Fibroblast of skin of left biceps (primary cell): ENCODE measurements around the gene GRK6.

Source experiments
- DNase-seq, 2 experiments: peaks; one replicate each; pipeline ENCODE4 v3.0.0-alpha.2; 2013; ENCODE audit warnings: low read depth in 2 of 2

The GRK6 gene

DNA sequence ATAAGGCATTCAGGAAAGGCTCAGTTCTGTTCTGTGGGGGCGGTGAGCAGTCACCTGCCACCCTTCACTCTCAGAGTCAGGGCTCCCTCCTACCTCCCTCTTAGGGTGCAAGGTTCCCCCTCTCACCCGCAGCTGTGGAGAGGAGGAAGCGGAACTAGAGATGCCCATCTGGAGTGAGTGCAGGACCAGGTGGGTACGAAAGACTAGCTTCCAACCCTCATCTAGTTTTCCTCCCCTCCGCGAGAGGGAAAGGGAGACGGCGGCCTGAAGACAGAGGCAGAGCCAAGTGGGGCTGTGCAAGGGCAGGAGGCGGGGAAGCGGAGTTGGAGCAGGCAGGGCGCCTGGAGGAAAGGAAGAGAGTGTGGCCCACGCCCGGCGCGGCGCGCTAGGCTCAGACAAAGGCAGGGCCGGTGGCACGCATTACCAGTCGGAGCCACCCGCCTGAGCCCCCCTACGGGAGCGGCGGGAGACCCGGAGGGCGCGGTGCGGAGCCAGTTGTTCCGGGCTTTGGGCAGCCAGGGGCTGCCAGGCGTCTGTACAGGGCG is 27.4 kb downstream of the GRK6 start:
- no peak for DNase-seq

DNA sequence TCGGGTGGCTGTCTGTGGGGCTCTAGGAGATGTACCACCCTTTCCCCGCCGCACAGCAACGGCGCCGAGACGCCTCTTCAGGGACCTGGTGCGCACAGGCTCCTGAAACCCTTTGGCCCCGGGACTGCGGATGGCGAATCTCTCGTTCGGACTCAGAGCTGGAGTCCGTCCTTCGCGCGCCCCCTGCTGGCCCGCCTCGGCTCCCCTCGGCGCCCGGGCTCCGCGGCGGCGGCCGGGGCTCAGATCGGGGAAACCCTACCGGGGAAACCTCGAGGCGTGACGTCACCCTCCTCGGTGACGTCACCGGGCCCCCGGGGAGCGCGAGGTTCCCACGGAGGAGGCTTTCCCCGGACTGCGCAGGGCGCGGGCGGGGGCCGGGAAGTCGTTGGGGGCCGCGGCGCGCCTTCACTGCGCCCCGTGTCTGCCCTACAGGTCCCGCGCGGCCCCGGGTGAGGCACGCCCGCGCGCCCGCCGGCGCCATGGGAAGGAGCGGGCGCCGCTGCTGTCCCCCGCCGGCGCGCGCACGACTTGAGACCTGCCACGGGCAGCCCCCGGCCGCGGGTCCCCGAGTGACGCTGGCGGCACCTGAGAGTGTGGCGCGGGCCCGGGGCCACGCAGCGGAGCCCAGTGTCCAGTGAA is 28.0 kb downstream of the GRK6 start:
- peak; percentile 64 to 68 for DNase-seq

DNA sequence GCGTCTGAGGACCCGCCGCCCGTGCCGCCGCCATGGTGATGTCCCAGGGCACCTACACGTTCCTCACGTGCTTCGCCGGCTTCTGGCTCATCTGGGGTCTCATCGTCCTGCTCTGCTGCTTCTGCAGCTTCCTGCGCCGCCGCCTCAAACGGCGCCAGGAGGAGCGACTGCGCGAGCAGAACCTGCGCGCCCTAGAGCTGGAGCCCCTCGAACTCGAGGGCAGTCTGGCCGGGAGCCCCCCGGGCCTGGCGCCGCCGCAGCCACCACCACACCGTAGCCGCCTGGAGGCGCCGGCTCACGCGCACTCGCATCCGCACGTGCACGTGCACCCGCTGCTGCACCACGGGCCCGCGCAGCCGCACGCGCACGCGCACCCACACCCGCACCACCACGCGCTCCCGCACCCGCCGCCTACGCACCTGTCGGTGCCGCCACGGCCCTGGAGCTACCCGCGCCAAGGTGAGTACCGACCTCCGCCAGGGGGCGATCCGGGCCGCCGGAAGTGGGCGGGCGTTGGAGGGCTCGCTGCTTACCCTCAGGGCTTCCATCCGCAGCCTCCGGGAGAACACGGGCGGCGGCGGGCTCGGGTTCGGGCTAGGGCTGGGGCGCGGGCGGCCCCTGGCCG is 28.7 kb downstream of the GRK6 start:
- no peak for DNase-seq

DNA sequence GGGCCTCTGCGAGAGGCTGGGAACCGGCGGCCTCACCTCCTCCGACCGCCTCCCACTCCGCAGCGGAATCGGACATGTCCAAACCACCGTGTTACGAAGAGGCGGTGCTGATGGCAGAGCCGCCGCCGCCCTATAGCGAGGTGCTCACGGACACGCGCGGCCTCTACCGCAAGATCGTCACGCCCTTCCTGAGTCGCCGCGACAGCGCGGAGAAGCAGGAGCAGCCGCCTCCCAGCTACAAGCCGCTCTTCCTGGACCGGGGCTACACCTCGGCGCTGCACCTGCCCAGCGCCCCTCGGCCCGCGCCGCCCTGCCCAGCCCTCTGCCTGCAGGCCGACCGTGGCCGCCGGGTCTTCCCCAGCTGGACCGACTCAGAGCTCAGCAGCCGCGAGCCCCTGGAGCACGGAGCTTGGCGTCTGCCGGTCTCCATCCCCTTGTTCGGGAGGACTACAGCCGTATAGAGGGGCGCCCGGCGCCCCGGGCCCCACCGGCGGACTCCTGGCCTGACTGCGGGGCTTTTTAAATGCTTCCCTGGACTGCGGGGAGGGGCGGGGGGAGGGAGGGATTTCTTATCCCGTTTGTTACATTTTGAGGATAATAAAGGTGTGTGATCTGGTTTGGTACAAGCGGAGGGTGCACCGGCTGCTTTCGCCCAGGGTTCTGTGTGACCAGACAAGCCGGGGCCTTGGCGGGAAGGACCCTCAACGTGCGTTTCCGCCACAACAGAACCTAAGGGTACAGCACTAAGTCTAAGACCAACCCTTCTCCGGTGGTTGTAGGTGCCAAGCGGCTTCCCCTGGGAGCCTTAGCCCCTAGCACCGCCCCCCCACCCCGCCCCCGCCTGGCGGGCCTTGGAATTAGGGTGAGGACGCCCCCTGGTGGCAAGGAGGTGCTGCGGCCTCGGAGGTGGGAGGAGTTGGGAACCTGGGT is 29.4 kb downstream of the GRK6 start:
- DNase-seq: peak; percentile 55 to 58

DNA sequence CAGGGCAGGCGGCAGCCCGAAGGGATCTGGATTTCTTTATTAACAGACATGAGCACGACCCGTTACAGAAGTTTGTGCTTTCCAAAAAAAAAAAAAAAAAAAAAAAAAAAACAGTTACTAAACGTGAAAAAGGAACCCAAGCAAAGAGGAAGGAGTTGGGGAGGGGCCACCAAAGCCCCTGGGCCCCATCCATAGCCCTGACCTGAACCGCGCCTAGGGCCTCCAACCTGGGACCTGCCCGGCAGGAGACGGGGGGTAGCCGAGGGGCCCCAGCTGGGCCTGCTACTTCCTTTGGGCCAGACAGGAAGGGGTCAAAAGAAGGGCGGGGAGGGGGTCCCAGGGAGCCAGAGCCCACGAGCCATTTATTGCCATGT is 30.1 kb downstream of the GRK6 start:
- DNase-seq: no peak

DNA sequence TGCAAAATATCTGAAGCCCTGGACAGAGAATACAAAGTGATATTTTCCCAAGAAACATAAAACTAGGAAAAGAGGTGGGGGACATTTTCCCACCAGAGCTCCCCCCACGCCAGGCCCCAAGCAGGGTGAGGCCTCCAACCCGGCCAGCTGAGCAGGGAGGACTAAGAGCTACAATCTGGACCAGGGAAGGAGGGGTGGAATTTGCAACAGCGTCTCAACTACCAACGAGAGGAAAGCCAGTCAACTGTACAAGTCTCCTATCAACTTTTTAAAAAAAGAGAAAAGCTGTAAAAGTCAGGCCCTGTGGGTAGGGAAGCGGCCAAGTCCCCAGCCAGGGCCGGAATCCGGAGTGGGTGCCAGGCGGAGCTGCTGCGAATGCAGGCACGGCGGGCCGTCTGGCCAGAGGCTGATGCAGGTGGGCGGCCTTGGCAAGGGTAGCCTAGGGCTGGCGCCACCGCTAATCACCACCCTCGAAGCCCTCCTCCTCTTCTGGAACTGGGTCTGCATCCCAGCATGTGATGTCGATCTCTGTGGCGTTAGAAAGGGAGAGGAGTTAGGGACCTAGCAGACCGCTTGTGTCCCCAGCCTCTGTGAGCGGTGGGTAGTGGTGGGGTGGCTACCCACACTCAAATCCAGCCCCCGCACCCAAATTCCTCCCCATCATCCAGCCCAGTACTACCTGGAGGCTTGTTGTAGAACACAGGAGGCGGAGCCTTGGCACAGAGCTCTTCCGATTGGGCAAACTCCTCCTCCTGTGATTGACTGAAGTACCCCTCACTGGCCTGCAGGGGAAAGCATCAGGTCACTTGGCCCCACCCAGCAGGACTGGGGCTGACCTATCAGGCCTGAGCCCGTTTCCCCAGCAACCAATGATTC is 30.7 kb downstream of the GRK6 start:
- peak; percentile 77 to 85 for DNase-seq

DNA sequence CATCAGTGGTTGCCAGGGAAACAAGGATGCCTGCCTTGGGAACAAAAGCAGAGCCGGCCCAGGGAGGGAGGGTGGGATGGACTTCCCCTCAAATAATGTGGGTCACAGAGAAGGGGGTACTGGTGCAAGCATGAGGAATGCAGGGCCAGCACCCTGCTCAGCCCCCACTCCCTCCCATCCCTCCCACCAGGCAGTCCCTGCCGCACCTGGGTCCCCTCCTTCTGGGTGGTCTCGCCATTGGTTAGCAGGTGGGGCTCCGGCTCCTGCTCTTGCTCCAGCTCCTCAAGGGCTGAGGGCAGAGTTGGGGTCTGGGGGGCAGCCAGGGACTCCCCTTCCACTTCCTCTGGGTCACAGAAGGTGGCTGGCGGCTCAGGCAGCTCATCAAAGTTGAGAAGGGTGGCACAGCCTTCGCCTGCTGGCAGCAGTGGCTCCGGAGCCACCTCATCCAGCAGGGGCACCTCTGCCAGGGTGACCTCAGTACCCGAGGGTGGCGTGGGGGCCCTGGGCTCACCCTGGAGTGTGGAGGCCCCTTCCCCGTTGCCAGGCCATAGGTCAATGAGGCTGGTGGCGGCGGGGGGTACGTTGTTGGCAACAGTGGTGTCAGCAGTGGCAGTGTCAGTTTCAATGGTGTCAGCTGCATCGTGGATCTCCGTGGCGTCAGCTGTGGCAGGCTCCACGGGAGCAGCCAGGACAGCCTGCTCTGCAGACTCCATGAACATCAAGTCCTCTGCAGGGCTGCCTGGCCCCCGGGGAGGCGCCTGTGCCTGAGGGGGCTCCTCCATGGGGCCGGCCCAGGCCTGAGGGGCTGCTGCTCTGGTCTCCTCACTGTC is 31.6 kb downstream of the GRK6 start:
- DNase-seq: no peak

DNA sequence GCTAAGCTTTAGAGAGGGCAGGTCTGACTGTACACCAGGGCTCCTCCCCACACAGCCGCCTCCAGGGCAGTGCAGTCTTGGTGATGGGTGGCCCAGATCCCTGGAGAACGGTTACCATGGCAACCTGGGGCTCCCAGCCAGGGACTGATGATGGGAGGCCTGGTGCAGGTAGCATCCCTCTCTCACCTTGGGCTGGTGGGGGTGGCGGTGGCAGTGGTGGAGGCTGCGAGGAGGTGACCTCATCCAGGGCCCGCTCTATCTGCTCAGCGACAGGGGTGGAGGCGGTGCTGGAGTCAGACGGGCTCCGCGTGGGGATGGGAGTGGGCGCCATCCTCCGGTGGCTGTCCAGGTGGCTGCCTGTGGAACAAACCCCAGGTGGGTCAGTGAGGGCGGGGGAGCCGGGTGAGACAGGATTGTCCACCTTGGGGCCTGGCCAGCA is 32.5 kb downstream of the GRK6 start:
- DNase-seq: no peak

DNA sequence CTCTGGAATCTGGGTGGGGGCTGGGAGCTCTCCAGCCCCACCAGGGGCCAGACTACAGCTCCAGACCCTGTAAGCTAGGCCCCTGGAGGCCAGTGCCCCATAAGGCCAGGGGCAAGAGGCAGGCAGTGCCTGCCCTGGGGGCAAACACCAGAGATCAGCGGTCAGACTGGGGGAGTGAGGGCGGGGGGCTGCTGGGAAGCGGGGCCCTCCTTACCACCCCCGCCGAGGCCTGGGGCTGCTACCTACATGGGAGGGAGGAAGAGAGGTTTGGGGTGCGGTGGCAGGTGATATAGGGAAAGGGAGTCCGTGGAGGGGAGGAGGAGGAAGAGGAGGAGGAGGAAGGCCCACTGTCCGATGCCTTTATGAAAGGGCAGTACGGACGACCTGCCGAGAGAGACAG is 32.9 kb downstream of the GRK6 start:
- no peak for DNase-seq

DNA sequence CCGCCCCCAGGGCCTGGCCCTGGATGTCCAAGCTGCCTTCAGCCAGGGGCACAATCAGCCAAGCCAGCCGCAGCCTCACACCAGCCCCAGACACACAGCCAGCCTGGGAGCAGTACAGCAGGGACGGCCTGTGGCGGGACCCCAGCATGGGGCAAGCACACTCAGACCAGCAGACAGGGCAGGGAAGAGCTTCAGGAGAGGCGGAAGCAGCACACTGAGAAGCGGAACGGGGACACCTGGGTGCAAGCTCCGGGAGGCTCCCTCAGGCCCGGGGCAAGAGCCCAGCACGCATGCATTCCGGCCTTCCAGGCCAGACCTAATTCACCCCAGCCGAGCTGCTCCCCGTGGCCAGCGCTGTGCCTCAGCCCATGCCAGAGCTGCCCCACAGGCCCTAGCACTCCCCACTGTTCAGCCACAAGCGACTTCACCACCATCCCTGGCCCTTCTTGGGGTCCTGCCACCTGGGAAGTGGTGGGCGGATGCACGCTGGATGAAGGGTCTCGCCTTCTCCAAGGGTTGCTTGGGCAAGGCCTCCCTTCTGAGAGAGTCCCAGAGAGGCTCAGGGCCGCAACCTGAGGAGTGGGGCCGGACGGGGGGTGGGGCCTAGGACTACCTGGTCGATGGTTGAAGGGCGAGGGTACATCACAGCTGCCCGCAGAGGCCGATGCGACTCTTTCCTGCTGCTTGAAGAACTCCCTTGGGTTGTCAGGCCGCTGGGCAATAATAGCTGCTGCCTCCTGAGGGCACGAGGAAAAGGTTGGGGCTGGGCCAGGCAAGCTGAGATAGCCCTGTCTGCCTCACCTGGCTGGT is 33.5 kb downstream of the GRK6 start:
- DNase-seq: no peak

DNA sequence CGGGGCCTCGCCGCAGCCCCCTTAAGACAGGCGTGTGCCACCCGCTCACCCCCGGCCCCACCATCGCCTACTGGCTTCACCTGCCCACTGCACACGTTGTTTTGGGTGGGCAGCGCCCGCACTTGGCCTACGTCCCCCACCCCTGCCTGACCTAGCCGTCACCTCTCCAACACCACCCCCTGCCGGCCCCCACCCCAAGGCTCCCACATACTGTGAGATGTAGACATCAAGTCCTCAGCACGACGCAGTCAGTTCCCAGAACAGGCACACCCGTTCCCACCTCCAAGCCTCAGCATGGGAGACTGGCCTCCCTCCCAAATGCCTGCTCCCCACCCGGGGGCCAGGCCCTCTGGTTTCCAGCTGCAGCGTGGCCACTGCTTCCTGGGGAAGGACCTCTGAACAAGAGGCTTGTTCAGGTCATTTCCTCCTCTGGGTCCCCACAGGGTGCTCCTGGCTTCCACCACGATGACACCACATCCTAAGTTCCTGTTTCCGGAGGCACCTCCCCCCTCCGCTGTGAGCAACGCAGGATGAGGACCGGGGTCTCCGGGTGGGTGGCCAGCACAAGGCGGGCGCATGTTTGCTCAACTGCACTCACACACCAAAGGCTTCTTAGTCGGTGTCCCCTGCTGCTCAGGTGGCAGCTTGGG is 35.7 kb downstream of the GRK6 start:
- DNase-seq: no peak

DNA sequence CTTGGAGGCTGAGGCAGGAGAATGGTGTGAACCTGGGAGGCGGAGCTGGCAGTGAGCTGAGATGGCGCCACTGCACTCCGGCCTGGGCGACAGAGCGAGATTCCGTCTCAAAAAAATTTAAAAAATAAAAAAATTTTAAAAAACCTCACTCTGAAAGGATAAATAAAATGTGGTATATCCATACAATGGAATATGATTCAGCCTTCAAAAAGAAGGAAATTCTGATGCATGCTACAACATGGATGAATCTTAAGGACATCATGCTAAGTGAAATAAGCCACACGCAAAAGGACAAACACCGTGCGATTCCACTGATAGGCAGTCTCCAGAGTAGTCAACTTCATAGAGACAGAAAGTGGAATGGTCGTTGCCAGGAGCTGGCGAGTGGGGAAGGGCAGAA is 38.6 kb downstream of the GRK6 start:
- DNase-seq: no peak

DNA sequence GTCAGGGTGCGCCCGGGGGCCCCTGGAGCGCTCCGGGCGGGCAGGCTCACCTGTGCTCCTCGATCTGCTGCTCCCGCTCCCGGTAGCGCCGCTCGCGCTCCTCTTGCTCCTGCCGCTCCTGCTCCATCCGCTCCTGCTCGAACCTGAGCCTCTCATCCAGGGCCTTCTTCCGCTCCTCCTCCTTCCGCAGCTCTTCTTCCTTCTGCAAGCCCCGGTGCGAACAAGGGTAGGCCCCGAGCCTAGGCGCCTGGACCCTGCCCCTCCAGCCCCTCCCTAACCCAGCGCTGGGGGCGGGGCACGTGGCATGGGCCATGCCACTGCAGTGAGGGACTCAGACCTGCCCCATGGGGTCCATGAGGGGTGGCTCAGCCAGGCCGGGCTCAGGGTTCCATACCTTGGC is 40.4 kb downstream of the GRK6 start:
- DNase-seq: no peak

DNA sequence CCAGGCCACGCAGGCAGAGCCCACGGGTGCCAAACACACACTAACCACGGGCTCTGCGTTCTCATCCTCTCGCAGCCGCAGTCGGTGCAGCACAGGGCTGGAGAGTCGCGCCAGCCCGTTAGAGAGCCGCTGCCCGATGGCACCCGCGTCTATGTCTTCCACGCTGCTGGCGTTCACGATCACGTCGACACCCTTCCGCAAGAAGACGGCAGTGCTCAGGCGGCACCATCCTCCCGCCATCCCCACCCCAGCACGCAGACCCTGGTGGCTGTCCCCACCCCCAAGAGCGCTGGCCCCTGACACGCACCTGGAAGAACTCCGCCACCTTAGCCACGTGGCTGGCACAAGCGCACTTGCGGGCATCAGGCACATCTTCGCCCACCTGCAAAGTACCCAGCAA is 41.0 kb downstream of the GRK6 start:
- no peak for DNase-seq

DNA sequence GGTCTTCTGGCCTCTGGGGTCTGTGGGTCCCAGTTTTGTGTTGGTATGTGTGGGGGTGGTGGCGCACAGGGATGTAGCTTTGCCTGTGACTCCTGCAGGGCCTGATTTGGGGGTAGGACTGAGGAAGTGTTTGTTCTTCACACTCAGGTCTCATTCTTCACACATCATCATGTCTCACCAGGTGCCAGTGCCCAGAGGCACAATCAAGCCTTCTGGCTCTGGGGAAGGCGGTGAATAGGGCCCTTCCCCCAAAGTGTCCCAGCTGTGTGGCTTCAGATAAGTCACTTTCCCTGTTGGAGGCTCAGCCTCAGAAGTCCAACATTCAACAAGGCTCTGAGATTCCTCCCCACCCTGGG is 41.8 kb downstream of the GRK6 start:
- no peak for DNase-seq

DNA sequence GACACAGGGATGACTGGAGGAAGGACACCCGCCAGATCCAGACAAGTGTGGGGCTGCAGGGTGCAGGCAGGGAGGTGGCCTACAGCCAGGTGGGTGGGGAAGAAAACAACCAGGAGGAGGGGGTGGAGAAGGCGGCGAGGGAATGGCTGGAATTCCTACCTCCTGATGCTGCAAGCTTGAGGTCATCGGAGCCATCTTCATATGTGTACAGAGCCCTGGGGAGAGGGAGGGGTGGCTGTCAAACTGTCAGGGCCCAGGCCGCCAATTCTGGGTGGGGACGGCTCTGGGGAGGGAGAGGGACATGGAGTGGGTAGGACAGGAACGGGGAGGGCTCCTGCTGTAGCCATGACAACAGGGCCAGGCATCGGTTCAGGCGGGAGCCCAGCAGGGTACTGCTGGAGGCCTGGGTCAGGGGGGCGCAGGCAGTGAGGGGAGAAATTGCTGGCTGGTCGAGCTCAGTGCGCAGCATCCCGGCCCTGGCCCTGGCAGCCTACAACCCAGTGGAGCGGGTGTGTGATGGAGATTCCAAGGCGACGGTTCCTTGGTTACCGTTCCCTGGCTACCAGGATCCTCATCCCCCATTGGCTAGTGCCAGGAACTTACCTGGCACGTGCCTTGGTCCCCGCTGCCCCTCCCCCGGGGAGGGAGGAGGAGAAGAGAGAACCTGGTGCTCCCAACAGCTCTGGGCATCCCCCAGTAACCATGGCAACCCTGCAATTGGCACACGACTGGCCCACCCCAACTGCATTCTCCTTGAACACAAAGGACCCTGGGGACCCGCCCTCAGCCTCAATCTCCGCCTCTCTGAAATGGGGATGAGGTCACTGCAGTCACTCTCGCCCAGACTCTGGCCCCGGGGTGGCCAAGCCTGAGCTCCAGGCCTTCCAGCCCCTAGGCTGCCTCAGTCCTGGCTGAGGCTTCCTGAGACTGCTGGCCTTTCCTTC is 42.5 kb downstream of the GRK6 start:
- no peak for DNase-seq

DNA sequence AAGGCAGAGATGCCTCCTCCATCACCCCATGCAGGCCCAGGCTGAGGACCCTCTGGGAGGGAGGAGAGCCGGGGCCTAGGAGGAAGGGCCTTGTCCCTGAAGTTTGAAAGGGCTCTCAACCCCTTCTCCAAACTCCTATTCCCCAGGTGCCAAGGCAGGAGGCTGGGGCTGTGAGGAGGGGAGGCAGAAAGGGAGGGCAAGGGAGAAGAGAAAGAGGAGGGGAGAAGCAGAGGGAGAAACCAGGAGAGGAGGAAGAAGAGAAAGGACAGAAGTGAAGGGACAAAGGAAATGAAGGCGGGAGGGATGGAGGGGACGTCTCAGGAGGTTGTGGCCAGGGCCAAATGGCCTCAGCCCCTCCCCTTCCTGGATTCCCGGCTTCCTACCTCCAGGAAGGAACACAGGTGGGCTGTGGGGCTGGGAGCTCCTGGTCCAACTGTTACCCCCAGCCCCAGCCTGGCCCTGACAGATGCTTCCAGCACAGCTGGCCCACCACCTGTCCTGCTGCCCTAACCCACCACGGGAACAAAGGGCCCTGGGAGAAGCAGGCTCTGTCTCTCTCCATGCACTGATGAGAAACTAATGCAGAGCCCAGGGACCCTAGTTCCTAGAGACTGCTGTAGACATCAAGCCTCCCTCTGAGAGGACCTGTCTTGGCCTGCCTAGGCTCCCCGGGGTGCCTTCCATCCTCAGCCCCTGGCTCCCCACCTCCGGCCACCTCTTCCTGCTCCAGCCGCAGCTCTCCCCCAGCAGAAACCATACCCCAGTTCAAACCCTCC is 43.5 kb downstream of the GRK6 start:
- no peak for DNase-seq
